ENCODE results near the gene SMYD4. TPM values are rescaled to one million over a fixed set of nuclear protein-coding genes. Genes with fewer than 3 reads are reported as not detected.
A peak's percentile ranks its signal among the peaks of the same experiment; 100 is the strongest.

Gene SMYD4
- total and polyA plus RNA-seq, 10 of the 15 experiments (the other 5 are each of a cell fraction or from before 2014, with no cell fraction given) = 2.1 to 18.8 (median 13.7) TPM

DNA sequence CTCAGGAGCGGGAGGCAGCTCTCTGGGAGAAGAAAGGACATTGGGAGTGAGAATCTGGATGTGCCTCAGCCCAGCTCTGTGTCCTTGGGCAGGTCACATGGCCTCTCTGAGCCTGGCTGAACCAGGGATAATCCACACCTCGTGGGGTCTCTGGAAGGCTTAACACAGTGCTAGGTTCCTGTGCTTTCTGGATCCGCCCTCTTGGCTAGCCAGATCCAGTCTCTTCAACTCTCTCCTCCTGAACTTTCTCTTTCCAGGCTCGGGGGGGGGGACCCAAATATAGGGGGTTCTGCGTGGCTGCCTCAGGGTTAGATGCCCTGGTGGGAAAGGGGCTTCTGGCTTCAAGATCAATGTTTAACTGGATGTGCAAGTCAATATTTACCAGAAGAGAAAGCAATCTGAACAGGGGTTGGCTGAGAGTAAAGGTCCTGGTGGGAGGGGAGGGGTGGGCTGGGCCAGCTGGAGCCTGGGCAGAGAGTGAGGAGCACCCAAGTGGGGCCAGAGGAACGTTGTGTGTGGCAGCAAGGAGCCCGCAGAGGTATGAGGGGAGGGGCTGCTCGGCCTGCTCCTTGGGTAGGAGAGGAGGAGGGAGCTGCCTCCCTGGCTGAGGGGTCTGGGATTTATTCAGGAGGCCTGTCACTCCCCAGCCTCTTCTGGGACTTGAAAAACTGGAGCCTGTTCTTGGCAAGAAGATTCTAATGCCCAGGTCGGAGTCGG is 87.2 kb downstream of the SMYD4 start, which contains the start of gene SERPINF2:
Gene SERPINF2 (plus strand): TSS at position 501 of the 717 bp plus-strand sequence. CDS start 2,125 bp downstream, outside the sequence.
- Histone ChIP-seq H3K79me2 (ENCODE audit: control insufficient read depth, insufficient read depth, low read length) (no peaks in the 10 kb centered on the region), H2AFZ (ENCODE audit: control insufficient read depth, low read depth, low read length) (no peak within 1 kb of the TSS), H3K9ac (ENCODE audit: control insufficient read depth, insufficient read depth, low read length) (no peak within 1 kb of the TSS), H3K4me1 (ENCODE audit: control insufficient read depth, insufficient read depth, low read length) (no peaks in the 10 kb centered on the region), H3K4me2 (ENCODE audit: control insufficient read depth, insufficient read depth) (no peak within 1 kb of the TSS), H3K4me3 (no peak within 1 kb of the TSS), H3K36me3 (ENCODE audit: control insufficient read depth in 2 of 2, insufficient read depth in 2 of 2, low read length in 1 of 2) (no peaks in the 10 kb centered on the region; a peak in 1 of 4 replicates), H3K27me3 (replicated peaks in 1 of 2; ENCODE audit: control insufficient read depth in 2 of 2, insufficient read depth in 2 of 2, low read length in 1 of 2) (no peaks in the 10 kb centered on the region), H3K9me3 (replicated peaks; ENCODE audit: control insufficient read depth, insufficient read depth, low read length) (no peaks in the 10 kb centered on the region), H3K27ac (ENCODE audit: control insufficient read depth, insufficient read depth) (no peak within 1 kb of the TSS), H4K20me1 (ENCODE audit: control insufficient read depth, insufficient read depth) (no peaks in the 10 kb centered on the region)
- CTCF ChIA-PET = no interaction called here
- peak; percentile 17; the same call in 1 of the 3 replicates for ATAC-seq
- BruUV-seq (replicated peaks) = no TSS peak
- TF ChIP-seq EED (IDR thresholded peaks at IDR 0.05; ENCODE audit: low read depth) = no peak
- no peak for TF ChIP-seq ETV6 (conservative IDR thresholded peaks at IDR 0.05 in 1 of 2, IDR thresholded peaks at IDR 0.05 in 1 of 2; ENCODE audit: borderline replicate concordance in 1 of 2, low read depth in 1 of 2)
- TF ChIP-seq ZNF217 (IDR thresholded peaks at IDR 0.05) = no peak
- no peak for TF ChIP-seq KAT2A (conservative IDR thresholded peaks at IDR 0.05; ENCODE audit: control insufficient read depth, low read depth, low read length)
- no peak for TF ChIP-seq PAX5 (IDR thresholded peaks at IDR 0.05; ENCODE audit: borderline replicate concordance, low read depth, low read length)
- TF ChIP-seq BMI1 (IDR thresholded peaks at IDR 0.05; ENCODE audit: borderline replicate concordance) = no peak
- TF ChIP-seq, protein P1, sequence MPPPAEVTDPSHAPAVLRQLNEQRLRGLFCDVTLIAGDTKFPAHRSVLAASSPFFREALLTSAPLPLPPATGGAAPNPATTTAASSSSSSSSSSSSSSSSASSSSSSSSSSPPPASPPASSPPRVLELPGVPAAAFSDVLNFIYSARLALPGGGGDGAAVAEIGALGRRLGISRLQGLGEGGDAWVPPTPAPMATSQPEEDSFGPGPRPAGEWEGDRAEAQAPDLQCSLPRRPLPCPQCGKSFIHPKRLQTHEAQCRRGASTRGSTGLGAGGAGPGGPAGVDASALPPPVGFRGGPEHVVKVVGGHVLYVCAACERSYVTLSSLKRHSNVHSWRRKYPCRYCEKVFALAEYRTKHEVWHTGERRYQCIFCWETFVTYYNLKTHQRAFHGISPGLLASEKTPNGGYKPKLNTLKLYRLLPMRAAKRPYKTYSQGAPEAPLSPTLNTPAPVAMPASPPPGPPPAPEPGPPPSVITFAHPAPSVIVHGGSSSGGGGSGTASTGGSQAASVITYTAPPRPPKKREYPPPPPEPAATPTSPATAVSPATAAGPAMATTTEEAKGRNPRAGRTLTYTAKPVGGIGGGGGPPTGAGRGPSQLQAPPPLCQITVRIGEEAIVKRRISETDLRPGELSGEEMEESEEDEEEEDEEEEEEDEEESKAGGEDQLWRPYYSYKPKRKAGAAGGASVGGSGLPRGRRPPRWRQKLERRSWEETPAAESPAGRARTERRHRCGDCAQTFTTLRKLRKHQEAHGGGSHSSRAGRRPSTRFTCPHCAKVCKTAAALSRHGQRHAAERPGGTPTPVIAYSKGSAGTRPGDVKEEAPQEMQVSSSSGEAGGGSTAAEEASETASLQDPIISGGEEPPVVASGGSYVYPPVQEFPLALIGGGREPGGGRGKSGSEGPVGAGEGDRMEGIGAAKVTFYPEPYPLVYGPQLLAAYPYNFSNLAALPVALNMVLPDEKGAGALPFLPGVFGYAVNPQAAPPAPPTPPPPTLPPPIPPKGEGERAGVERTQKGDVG (CRISPR knock-in tag; IDR thresholded peaks at IDR 0.05) = no peak
- no peak for TF ChIP-seq TCF3 (IDR thresholded peaks at IDR 0.05; ENCODE audit: borderline replicate concordance, insufficient read depth, low read depth, low read length)
- TF ChIP-seq ZBED1 (IDR thresholded peaks at IDR 0.05; ENCODE audit: borderline replicate concordance) = no peak
- TF ChIP-seq TARDBP (IDR thresholded peaks at IDR 0.05; ENCODE audit: borderline replicate concordance) = no peak
- TF ChIP-seq NFIC (IDR thresholded peaks at IDR 0.05; ENCODE audit: low read depth, low read length) = no peak
- TF ChIP-seq ESRRA (IDR thresholded peaks at IDR 0.05; ENCODE audit: low read length) = no peak
- no peak for TF ChIP-seq SMARCA5 (IDR thresholded peaks at IDR 0.05)
- TF ChIP-seq BACH1 (IDR thresholded peaks at IDR 0.05; ENCODE audit: borderline replicate concordance) = no peak
- TF ChIP-seq NFYA (IDR thresholded peaks at IDR 0.05; ENCODE audit: borderline replicate concordance, low read depth, low read length) = no peak
- TF ChIP-seq, protein P2, sequence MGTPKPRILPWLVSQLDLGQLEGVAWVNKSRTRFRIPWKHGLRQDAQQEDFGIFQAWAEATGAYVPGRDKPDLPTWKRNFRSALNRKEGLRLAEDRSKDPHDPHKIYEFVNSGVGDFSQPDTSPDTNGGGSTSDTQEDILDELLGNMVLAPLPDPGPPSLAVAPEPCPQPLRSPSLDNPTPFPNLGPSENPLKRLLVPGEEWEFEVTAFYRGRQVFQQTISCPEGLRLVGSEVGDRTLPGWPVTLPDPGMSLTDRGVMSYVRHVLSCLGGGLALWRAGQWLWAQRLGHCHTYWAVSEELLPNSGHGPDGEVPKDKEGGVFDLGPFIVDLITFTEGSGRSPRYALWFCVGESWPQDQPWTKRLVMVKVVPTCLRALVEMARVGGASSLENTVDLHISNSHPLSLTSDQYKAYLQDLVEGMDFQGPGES (IDR thresholded peaks at IDR 0.05) = no peak
- no peak for TF ChIP-seq JUND (IDR thresholded peaks at IDR 0.05; ENCODE audit: low read depth, low read length)
- DNase-seq (ENCODE audit: low read depth, low spot score) = no peak
- no peak for FAIRE-seq
- RAD21 ChIA-PET (ENCODE audit: unreplicated experiment) = no interaction called here
- POLR2A ChIA-PET = interaction anchor here (0.5 kb wide), 1 partner anchor 213 kb away, joined by 7 read pairs; no protein-coding TSS in a partner anchor
- SMC1A ChIA-PET (ENCODE audit: uncharacterized antibody, unreplicated experiment) = no interaction called here
- intact Hi-C loops (cut with micrococcal nuclease; ENCODE audit: unreplicated experiment) (no loop called here), in situ Hi-C loops (cut with MboI) (no loop called here)
- WGBS (ENCODE audit: insufficient coverage, insufficient replicate concordance, low lambda C conversion rate, missing lambda C conversion rate) = 4% methylated on average over 7 of the region's 10 CpGs

All from GM12878 (cell line).